Adipose tissue (tissue), 3 donors: ENCODE measurements around the gene KLHL17. TPM values are rescaled to one million over a fixed set of nuclear protein-coding genes. Genes with fewer than 3 reads are reported as not detected.
"Not testable (repeated sequence)": the region's sequence is repeated elsewhere in the genome, so short reads cannot be mapped to it uniquely, and the experiment has no call there.

Experiments used
- H3K27ac ChIP-seq: one replicate; pipeline ENCODE4 v1.5.1; 2013; ENCODE audit warnings: low read depth, low read length
- WGBS, 3 donors: extraction: QIAGEN DNeasy Blood & Tissue Kit; methylation state at CpG; one replicate each; pipeline ENCODE4 v1.1.7; 2013; 5-methylcytosine and 5-hydroxymethylcytosine counted together
- polyA plus RNA-seq, 3 donors: library from polyadenylated mRNA; stranded (reverse); fragments of 200-250 nt; gene quantifications; one replicate each; pipeline ENCODE4 v1.2.3, GENCODE V29; 2013
- donor health status: healthy with polysubstance abuse.
- donor health status: Bipolar disorder and iron deficiency.
- donor health status: healthy.

The KLHL17 gene
- polyA plus RNA-seq, 3 donors, result 5.9 to 10.6 (median 6.3) TPM

GRCh38 chr1:972726-973458 lies 12.5 kb downstream of the KLHL17 start:
- 76 to 81% (median 81%) methylated on average over 27 to 28 of the region's 28 CpGs for WGBS, 3 donors
- H3K27ac ChIP-seq, result no peak overlapping the region

- WGBS, 3 donors, result 77 to 81% (median 79%) methylated on average over 25 to 28 of the region's 28 CpGs
- H3K27ac ChIP-seq, result no peak overlapping the region
These were observed 13.3 kb downstream of the KLHL17 start for GRCh38 chr1:973459-974292.

- no peak overlapping the region for H3K27ac ChIP-seq
- WGBS, 3 donors, result 83 to 87% (median 86%) methylated on average over 11 of the region's 11 CpGs
These were observed 13.9 kb downstream of the KLHL17 start for GRCh38 chr1:974293-974640.

GRCh38 chr1:974687-975328 lies 14.4 kb downstream of the KLHL17 start:
- 66 to 75% (median 70%) methylated on average over 17 of the region's 17 CpGs for WGBS, 3 donors
- H3K27ac ChIP-seq, result no peak overlapping the region

- WGBS, 3 donors, result 55 to 73% (median 62%) methylated on average over 8 to 9 of the region's 9 CpGs
- no peak overlapping the region for H3K27ac ChIP-seq
These were observed 15.0 kb downstream of the KLHL17 start for GRCh38 chr1:975365-975764.

- no peak overlapping the region for H3K27ac ChIP-seq
These were observed 15.7 kb downstream of the KLHL17 start for GRCh38 chr1:975896-976683.

GRCh38 chr1:976791-977190 lies 16.4 kb downstream of the KLHL17 start:
- 65 to 78% (median 68%) methylated on average over 8 to 17 of the region's 39 CpGs for WGBS, 3 donors
- H3K27ac ChIP-seq, result not testable (repeated sequence)

More at GRCh38 chr1:975896-976683, 15.7 kb downstream of the KLHL17 start:
- WGBS, 3 donors, result 2 to 3% (median 3%) methylated on average over 39 to 40 of the region's 40 CpGs

GRCh38 chr1:978069-978834 lies 17.9 kb downstream of the KLHL17 start:
- 83 to 92% (median 83%) methylated on average over 33 to 44 of the region's 44 CpGs for WGBS, 3 donors
- H3K27ac ChIP-seq, result no peak overlapping the region

GRCh38 chr1:978835-979743 lies 18.7 kb downstream of the KLHL17 start:
- H3K27ac ChIP-seq, result no peak overlapping the region
- 84 to 87% (median 85%) methylated on average over 55 to 60 of the region's 60 CpGs for WGBS, 3 donors

- H3K27ac ChIP-seq, result no peak overlapping the region
- 91% methylated on average over 7 to 9 of the region's 9 CpGs for WGBS, 3 donors
These were observed 19.3 kb downstream of the KLHL17 start for GRCh38 chr1:979744-980072.

- H3K27ac ChIP-seq, result no peak overlapping the region
- 70 to 83% (median 81%) methylated on average over 13 of the region's 13 CpGs for WGBS, 3 donors
These were observed 19.8 kb downstream of the KLHL17 start for GRCh38 chr1:980137-980571.

GRCh38 chr1:980602-981395 lies 20.4 kb downstream of the KLHL17 start:
- H3K27ac ChIP-seq, result no peak overlapping the region
- 66 to 72% (median 70%) methylated on average over 35 of the region's 35 CpGs for WGBS, 3 donors

GRCh38 chr1:981491-981954 lies 21.1 kb downstream of the KLHL17 start:
- H3K27ac ChIP-seq, result no peak overlapping the region
- WGBS, 3 donors, result 68 to 78% (median 74%) methylated on average over 19 to 21 of the region's 21 CpGs

- 43 to 68% (median 57%) methylated on average over 28 of the region's 28 CpGs for WGBS, 3 donors
These were observed 21.7 kb downstream of the KLHL17 start, which contains the start of gene PERM1 for GRCh38 chr1:981955-982558. TSS of gene PERM1 (minus strand) at chr1:982093. CDS start at chr1:981029, 1,064 bp downstream.

GRCh38 chr1:982765-983436 lies 22.5 kb downstream of the KLHL17 start:
- H3K27ac ChIP-seq, result no peak overlapping the region

More at GRCh38 chr1:981955-982558, 21.7 kb downstream of the KLHL17 start, which contains the start of gene PERM1:
- H3K27ac ChIP-seq, result no peak within 1 kb of the TSS

More at GRCh38 chr1:982765-983436, 22.5 kb downstream of the KLHL17 start:
- WGBS, 3 donors, result 62 to 84% (median 80%) methylated on average over 42 to 43 of the region's 43 CpGs
